ENCODE measurements around the gene HIBADH.
"Not testable (repeated sequence)": the region's sequence is repeated elsewhere in the genome, so short reads cannot be mapped to it uniquely, and the experiment has no call there.

HIBADH gene

GRCh38 chr7:27688646-27689045 is 26.0 kb upstream of the HIBADH start:
- no peak overlapping the region for H3K4me3 Mint-ChIP-seq
- peaks cover 7% of the 10 kb centered on the region for H3K27me3 Mint-ChIP-seq
- H3K36me3 Mint-ChIP-seq = peaks cover 4% of the 10 kb centered on the region
- no peak overlapping the region for H3K27ac Mint-ChIP-seq
- H3K9me3 Mint-ChIP-seq = peaks cover 6% of the 10 kb centered on the region
- H3K4me1 Mint-ChIP-seq = no peaks in the 10 kb centered on the region

GRCh38 chr7:27688056-27688455 is 25.4 kb upstream of the HIBADH start:
- H3K4me3 Mint-ChIP-seq = no peak overlapping the region
- no peak overlapping the region for H3K27ac Mint-ChIP-seq
- peaks cover 6% of the 10 kb centered on the region for H3K9me3 Mint-ChIP-seq
- H3K27me3 Mint-ChIP-seq = peaks cover 7% of the 10 kb centered on the region
- no peaks in the 10 kb centered on the region for H3K4me1 Mint-ChIP-seq
- H3K36me3 Mint-ChIP-seq = peaks cover 4% of the 10 kb centered on the region

- Mint-ChIP-seq H3K27ac (no peak overlapping the region), H3K4me3 (no peak overlapping the region), H3K36me3 (peaks cover 4% of the 10 kb centered on the region), H3K9me3 (peaks cover 6% of the 10 kb centered on the region), H3K27me3 (peaks cover 7% of the 10 kb centered on the region), H3K4me1 (no peaks in the 10 kb centered on the region)
These were observed 23.6 kb upstream of the HIBADH start for GRCh38 chr7:27686315-27686714.

- peaks cover 6% of the 10 kb centered on the region for H3K9me3 Mint-ChIP-seq
- peaks cover 4% of the 10 kb centered on the region for H3K36me3 Mint-ChIP-seq
- H3K4me3 Mint-ChIP-seq = no peak overlapping the region
- peaks cover 7% of the 10 kb centered on the region for H3K27me3 Mint-ChIP-seq
- no peaks in the 10 kb centered on the region for H3K4me1 Mint-ChIP-seq
- H3K27ac Mint-ChIP-seq = no peak overlapping the region
These were observed 23.2 kb upstream of the HIBADH start for GRCh38 chr7:27685893-27686292.

- peaks cover 4% of the 10 kb centered on the region for H3K36me3 Mint-ChIP-seq
- peaks cover 7% of the 10 kb centered on the region for H3K27me3 Mint-ChIP-seq
- H3K4me1 Mint-ChIP-seq = no peaks in the 10 kb centered on the region
- H3K4me3 Mint-ChIP-seq = no peak overlapping the region
- H3K27ac Mint-ChIP-seq = no peak overlapping the region
- peaks cover 6% of the 10 kb centered on the region for H3K9me3 Mint-ChIP-seq
These were observed 22.5 kb upstream of the HIBADH start for GRCh38 chr7:27685209-27685608.

GRCh38 chr7:27684491-27684890 is 21.8 kb upstream of the HIBADH start:
- Mint-ChIP-seq H3K27ac (no peak overlapping the region), H3K4me1 (no peaks in the 10 kb centered on the region), H3K4me3 (no peak overlapping the region), H3K27me3 (peaks cover 7% of the 10 kb centered on the region), H3K36me3 (peaks cover 4% of the 10 kb centered on the region), H3K9me3 (peaks cover 6% of the 10 kb centered on the region)

GRCh38 chr7:27680610-27681009 is 17.9 kb upstream of the HIBADH start:
- Mint-ChIP-seq H3K27me3 (no peaks in the 10 kb centered on the region), H3K27ac (no peak overlapping the region), H3K36me3 (no peaks in the 10 kb centered on the region), H3K4me1 (peaks cover 6% of the 10 kb centered on the region), H3K4me3 (no peak overlapping the region), H3K9me3 (no peaks in the 10 kb centered on the region)

GRCh38 chr7:27678617-27679260 is 16.1 kb upstream of the HIBADH start:
- Mint-ChIP-seq H3K4me1 (peaks cover 6% of the 10 kb centered on the region), H3K9me3 (no peaks in the 10 kb centered on the region), H3K27me3 (no peaks in the 10 kb centered on the region), H3K27ac (no peak overlapping the region), H3K36me3 (no peaks in the 10 kb centered on the region), H3K4me3 (no peak overlapping the region)

- no peaks in the 10 kb centered on the region for H3K36me3 Mint-ChIP-seq
- no peak overlapping the region for H3K27ac Mint-ChIP-seq
- H3K9me3 Mint-ChIP-seq = no peaks in the 10 kb centered on the region
- no peak overlapping the region for H3K4me3 Mint-ChIP-seq
- H3K27me3 Mint-ChIP-seq = no peaks in the 10 kb centered on the region
- peaks cover 6% of the 10 kb centered on the region for H3K4me1 Mint-ChIP-seq
These were observed 15.4 kb upstream of the HIBADH start for GRCh38 chr7:27677912-27678612.

GRCh38 chr7:27674126-27674525 is 11.4 kb upstream of the HIBADH start:
- H3K9me3 Mint-ChIP-seq, H3K4me3 Mint-ChIP-seq, H3K27ac Mint-ChIP-seq, H3K4me1 Mint-ChIP-seq, H3K36me3 Mint-ChIP-seq, H3K27me3 Mint-ChIP-seq: not testable (repeated sequence)

- no peaks in the 10 kb centered on the region for H3K27me3 Mint-ChIP-seq
- H3K4me1 Mint-ChIP-seq = no peaks in the 10 kb centered on the region
- H3K27ac Mint-ChIP-seq = peak overlapping the region; percentile 30
- no peak overlapping the region for H3K4me3 Mint-ChIP-seq
- peaks cover 3% of the 10 kb centered on the region for H3K36me3 Mint-ChIP-seq
- H3K9me3 Mint-ChIP-seq = no peaks in the 10 kb centered on the region
These were observed 9.0 kb upstream of the HIBADH start for GRCh38 chr7:27671675-27672074.

GRCh38 chr7:27670676-27671075 is 8.0 kb upstream of the HIBADH start:
- Mint-ChIP-seq H3K27me3 (no peaks in the 10 kb centered on the region), H3K4me3 (no peak overlapping the region), H3K4me1 (no peaks in the 10 kb centered on the region), H3K27ac (no peak overlapping the region), H3K36me3 (peaks cover 3% of the 10 kb centered on the region), H3K9me3 (no peaks in the 10 kb centered on the region)

- Mint-ChIP-seq H3K36me3 (peaks cover 3% of the 10 kb centered on the region), H3K9me3 (no peaks in the 10 kb centered on the region), H3K4me3 (no peak overlapping the region), H3K27ac (no peak overlapping the region), H3K27me3 (no peaks in the 10 kb centered on the region), H3K4me1 (no peaks in the 10 kb centered on the region)
These were observed 7.5 kb upstream of the HIBADH start for GRCh38 chr7:27670177-27670576.

- H3K4me3 Mint-ChIP-seq = no peak overlapping the region
- peaks cover 16% of the 10 kb centered on the region for H3K4me1 Mint-ChIP-seq
- peaks cover 3% of the 10 kb centered on the region for H3K36me3 Mint-ChIP-seq
- H3K27ac Mint-ChIP-seq = no peak overlapping the region
- H3K9me3 Mint-ChIP-seq = no peaks in the 10 kb centered on the region
- H3K27me3 Mint-ChIP-seq = no peaks in the 10 kb centered on the region
These were observed 2.8 kb upstream of the HIBADH start for GRCh38 chr7:27665531-27665930.

- H3K9me3 Mint-ChIP-seq = no peaks in the 10 kb centered on the region
- H3K36me3 Mint-ChIP-seq = peaks cover 3% of the 10 kb centered on the region
- H3K4me3 Mint-ChIP-seq = peak overlapping the region; percentile 87
- no peak overlapping the region for H3K27ac Mint-ChIP-seq
- H3K4me1 Mint-ChIP-seq = peaks cover 16% of the 10 kb centered on the region
- H3K27me3 Mint-ChIP-seq = no peaks in the 10 kb centered on the region
These were observed 1.3 kb upstream of the HIBADH start for GRCh38 chr7:27663989-27664331.

GRCh38 chr7:27661811-27662489 is 733 bp downstream of the HIBADH start:
- H3K4me3 Mint-ChIP-seq = peak overlapping the region; percentile 87
- H3K36me3 Mint-ChIP-seq = peaks cover 4% of the 10 kb centered on the region
- no peaks in the 10 kb centered on the region for H3K9me3 Mint-ChIP-seq
- H3K27me3 Mint-ChIP-seq = no peaks in the 10 kb centered on the region
- H3K4me1 Mint-ChIP-seq = peaks cover 22% of the 10 kb centered on the region
- peak overlapping the region; percentile 62 for H3K27ac Mint-ChIP-seq

Data from activated naive CD4-positive, alpha-beta T cell treated with anti-CD3 and anti-CD28 coated beads, Interleukin-2, amount 50 U/mL, for 24 hours (primary cell).